Liver (tissue), 2 donors: ENCODE results near the gene HSPG2.

ENCODE experiments used
- YY1 ChIP-seq: IDR thresholded peaks from 2 replicates; pipeline ENCODE4 v1.6.1; 2016; ENCODE audit warnings: antibody characterized with exemption, mild to moderate bottlenecking
- TF ChIP-seq, protein P1 (sequence below): fragments of 150-350 bp; IDR thresholded peaks from 2 replicates; pipeline ENCODE4 v1.5.1; 2017; ENCODE audit warnings: improper control_type of control experiment, low read depth, low read length; ENCODE audit not compliant: missing input control
- TF ChIP-seq, protein P2 (sequence below): IDR thresholded peaks from 2 replicates; pipeline ENCODE4 v1.6.1; 2016; ENCODE audit warnings: antibody characterized with exemption, mild to moderate bottlenecking
- donor health status: healthy.

DNA sequence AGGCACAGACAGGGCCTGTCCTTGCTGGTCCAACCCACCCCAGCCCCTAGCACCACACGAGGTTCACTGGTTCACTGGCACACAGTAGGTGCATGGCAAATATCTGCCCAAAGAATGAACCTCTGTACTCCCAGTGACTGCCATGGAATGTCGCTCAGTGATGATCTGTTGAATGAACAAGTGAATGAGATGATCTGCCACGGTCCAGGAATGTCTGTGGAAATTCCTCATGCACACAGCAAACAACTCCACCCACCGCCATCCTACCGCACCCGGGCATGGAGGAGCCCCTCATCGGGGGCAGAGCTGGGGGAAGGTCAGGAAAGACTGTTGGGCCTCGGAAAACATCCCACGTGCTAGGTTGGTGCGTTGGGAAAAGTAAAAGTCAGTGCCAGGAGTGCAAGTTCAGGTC, 1.7 kb downstream of the HSPG2 start:
- TF ChIP-seq YY1 = no peak
- TF ChIP-seq, protein P1, sequence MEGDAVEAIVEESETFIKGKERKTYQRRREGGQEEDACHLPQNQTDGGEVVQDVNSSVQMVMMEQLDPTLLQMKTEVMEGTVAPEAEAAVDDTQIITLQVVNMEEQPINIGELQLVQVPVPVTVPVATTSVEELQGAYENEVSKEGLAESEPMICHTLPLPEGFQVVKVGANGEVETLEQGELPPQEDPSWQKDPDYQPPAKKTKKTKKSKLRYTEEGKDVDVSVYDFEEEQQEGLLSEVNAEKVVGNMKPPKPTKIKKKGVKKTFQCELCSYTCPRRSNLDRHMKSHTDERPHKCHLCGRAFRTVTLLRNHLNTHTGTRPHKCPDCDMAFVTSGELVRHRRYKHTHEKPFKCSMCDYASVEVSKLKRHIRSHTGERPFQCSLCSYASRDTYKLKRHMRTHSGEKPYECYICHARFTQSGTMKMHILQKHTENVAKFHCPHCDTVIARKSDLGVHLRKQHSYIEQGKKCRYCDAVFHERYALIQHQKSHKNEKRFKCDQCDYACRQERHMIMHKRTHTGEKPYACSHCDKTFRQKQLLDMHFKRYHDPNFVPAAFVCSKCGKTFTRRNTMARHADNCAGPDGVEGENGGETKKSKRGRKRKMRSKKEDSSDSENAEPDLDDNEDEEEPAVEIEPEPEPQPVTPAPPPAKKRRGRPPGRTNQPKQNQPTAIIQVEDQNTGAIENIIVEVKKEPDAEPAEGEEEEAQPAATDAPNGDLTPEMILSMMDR = no peak
- TF ChIP-seq, protein P2, sequence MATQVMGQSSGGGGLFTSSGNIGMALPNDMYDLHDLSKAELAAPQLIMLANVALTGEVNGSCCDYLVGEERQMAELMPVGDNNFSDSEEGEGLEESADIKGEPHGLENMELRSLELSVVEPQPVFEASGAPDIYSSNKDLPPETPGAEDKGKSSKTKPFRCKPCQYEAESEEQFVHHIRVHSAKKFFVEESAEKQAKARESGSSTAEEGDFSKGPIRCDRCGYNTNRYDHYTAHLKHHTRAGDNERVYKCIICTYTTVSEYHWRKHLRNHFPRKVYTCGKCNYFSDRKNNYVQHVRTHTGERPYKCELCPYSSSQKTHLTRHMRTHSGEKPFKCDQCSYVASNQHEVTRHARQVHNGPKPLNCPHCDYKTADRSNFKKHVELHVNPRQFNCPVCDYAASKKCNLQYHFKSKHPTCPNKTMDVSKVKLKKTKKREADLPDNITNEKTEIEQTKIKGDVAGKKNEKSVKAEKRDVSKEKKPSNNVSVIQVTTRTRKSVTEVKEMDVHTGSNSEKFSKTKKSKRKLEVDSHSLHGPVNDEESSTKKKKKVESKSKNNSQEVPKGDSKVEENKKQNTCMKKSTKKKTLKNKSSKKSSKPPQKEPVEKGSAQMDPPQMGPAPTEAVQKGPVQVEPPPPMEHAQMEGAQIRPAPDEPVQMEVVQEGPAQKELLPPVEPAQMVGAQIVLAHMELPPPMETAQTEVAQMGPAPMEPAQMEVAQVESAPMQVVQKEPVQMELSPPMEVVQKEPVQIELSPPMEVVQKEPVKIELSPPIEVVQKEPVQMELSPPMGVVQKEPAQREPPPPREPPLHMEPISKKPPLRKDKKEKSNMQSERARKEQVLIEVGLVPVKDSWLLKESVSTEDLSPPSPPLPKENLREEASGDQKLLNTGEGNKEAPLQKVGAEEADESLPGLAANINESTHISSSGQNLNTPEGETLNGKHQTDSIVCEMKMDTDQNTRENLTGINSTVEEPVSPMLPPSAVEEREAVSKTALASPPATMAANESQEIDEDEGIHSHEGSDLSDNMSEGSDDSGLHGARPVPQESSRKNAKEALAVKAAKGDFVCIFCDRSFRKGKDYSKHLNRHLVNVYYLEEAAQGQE = no peak
